Stomach (tissue), 9 donors: ENCODE results near the gene SPATA31C1. TPM values are rescaled to one million over a fixed set of nuclear protein-coding genes. Genes with fewer than 3 reads are reported as not detected.

Experiments used
- DNase-seq, 2 donors: peaks; one replicate each; pipeline versions ENCODE4 v3.0.0 to v3.0.0-alpha.2; 2013 to 2019
- H3K27ac ChIP-seq, 5 donors: fragments of 200-600 bp in 4 of 5; sonication (generic) in 4 of 5; one replicate each; pipeline ENCODE4 v1.5.1; 2013 to 2019; ENCODE audit warnings: mild to moderate bottlenecking in 1 of 5, moderate library complexity in 1 of 5
- H3K27me3 ChIP-seq, 3 donors: fragments of 200-600 bp; sonication (generic); one replicate each; pipeline ENCODE4 v1.5.1; 2017 to 2019; ENCODE audit warnings: mixed run types in 1 of 3
- H3K36me3 ChIP-seq, 4 donors: fragments of 200-600 bp; sonication (generic); 1 replicate in 3 of 4; 2 replicates in 1 of 4; pipeline ENCODE4 v1.5.1; 2016 to 2019
- H3K4me1 ChIP-seq, 4 donors: fragments of 200-600 bp; sonication (generic); one replicate each; pipeline ENCODE4 v1.5.1; 2016 to 2019
- H3K4me3 ChIP-seq, 4 donors: fragments of 200-600 bp; sonication (generic) in 3 of 4; one replicate each; pipeline ENCODE4 v1.5.1; 2016 to 2019; ENCODE audit warnings: mild to moderate bottlenecking in 1 of 4
- H3K9me3 ChIP-seq, 4 donors: fragments of 200-600 bp; sonication (generic); one replicate each; pipeline ENCODE4 v1.5.1; 2016 to 2019
- CTCF ChIP-seq, 7 experiments: fragments of 450-650 bp in 4 of 7; fragments of 200-600 bp in 3 of 7; sonication (generic) in 3 of 7; IDR thresholded peaks; one replicate each; pipeline ENCODE4 v1.5.1; 2016 to 2019; ENCODE audit warnings: antibody characterized with exemption in 7 of 7, control low read depth in 2 of 7, mild to moderate bottlenecking in 1 of 7
- EP300 ChIP-seq: sonication (generic); formaldehyde crosslinking; IDR thresholded peaks from one replicate; pipeline ENCODE4 v1.6.1; 2017; ENCODE audit warnings: antibody characterized with exemption
- POLR2A ChIP-seq, 4 donors: fragments of 450-650 bp; IDR thresholded peaks; one replicate each; pipeline ENCODE4 v1.6.1; 2016; ENCODE audit warnings: antibody characterized with exemption in 4 of 4, control low read depth in 2 of 4, mild to moderate bottlenecking in 1 of 4, moderate library complexity in 1 of 4
- POLR2AphosphoS5 ChIP-seq, 3 donors: sonication (generic); formaldehyde crosslinking; IDR thresholded peaks; one replicate each; pipeline ENCODE4 v1.6.1; 2016; ENCODE audit warnings: antibody characterized with exemption in 3 of 3
- WGBS, 5 donors: extraction: QIAGEN DNeasy Blood & Tissue Kit in 3 of 5; methylation state at CpG; one replicate each; pipeline versions ENCODE4 v1.1.5 to v1.1.7; 2013 to 2018; 5-methylcytosine and 5-hydroxymethylcytosine counted together
- intact Hi-C: fragments of 100-400 bp; cut with DNase I; formaldehyde crosslinking; loops from one replicate; pipeline ENCODE4 v1.15.1; 2023; ENCODE audit warnings: low total_unique reads
- polyA plus RNA-seq, 3 donors: library from polyadenylated mRNA; stranded (reverse); fragments of 200-250 nt; gene quantifications; one replicate each; pipeline ENCODE4 v1.2.3, GENCODE V29; 2013
- total RNA-seq, 5 donors: library from RNA; depleted of rRNA; stranded (reverse); fragments of >200 nt; gene quantifications; one replicate each; pipeline versions ENCODE4 v1.1.0 to v1.2.3, GENCODE V29; 2014 to 2016
- donor health status: healthy with polysubstance abuse.
- donor health status: Bipolar disorder and iron deficiency.
- donor health status: healthy.

The SPATA31C1 gene
- total and polyA plus RNA-seq, 8 donors = not detected

DNA sequence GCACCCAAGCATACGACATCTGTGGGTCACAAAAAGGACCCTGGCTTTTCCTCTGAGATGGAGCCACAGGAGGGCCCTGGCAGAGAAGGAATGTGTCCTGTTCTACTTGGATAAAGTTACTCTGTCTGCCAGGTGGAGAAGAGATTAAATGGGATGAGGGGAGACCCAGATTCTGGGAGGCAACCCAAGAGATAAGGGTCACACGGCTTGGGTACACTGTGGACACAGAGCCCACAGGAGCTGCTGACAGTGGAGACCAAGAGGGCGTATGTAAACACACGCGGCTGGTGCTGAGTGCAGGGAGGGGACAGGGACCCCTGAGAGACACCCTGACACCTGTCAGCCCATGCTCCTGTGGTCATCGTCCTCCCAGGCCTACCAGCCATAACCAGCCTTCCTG is 50.4 kb downstream of the SPATA31C1 start:
- TF ChIP-seq EP300 (no peak), CTCF (IDR thresholded peaks at IDR 0.05) (no peak), POLR2AphosphoS5 (IDR thresholded peaks at IDR 0.05) (no peak), POLR2A (IDR thresholded peaks at IDR 0.05) (no peak)
- peaks cover 0 to 5% (median 1%) of the 10 kb centered on the region in 4 donors for H3K4me1 ChIP-seq

DNA sequence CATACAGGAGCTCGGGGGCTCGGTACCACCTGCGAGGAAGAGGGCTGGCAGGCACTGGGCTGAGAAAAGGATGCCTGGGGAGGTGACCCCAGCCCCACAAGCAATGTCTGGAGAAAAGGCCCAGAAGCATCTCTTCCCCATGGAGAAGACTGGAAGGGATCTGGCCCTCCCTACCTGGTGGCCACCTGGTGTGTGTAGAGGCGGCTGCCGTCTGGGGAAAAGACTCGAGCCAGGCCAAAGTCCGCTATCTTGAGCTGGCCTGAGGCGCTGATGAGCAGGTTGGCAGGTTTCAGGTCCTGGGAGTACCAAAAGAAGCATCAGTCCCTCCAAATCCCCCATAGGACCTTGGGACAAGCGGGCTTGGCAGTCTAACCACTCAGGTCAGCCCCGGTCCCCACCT is 52.8 kb downstream of the SPATA31C1 start:
- DNase-seq = no peak
- whole genome bisulfite sequencing, 5 donors = 89 to 99% (median 94%) methylated on average over 10 of the region's 10 CpGs
- Histone ChIP-seq H3K36me3 (peaks cover 0 to 51% (median 48%) of the 10 kb centered on the region in 4 donors), H3K9me3 (no peaks in the 10 kb centered on the region), H3K27ac (no peak overlapping the region), H3K4me1 (peaks cover 8 to 22% (median 16%) of the 10 kb centered on the region in 4 donors), H3K4me3 (no peak overlapping the region), H3K27me3 (no peaks in the 10 kb centered on the region)
- no peak for TF ChIP-seq POLR2A (IDR thresholded peaks at IDR 0.05)
- intact Hi-C loops = no loop called here

More for the DNA sequence above, 50.4 kb downstream of the SPATA31C1 start:
- Histone ChIP-seq H3K4me3 (no peak overlapping the region), H3K36me3 (peaks cover 0 to 51% (median 48%) of the 10 kb centered on the region in 4 donors), H3K27me3 (no peaks in the 10 kb centered on the region), H3K9me3 (no peaks in the 10 kb centered on the region), H3K27ac (no peak overlapping the region)
- DNase-seq = no peak
- WGBS, 5 donors = 80 to 85% (median 81%) methylated on average over 6 of the region's 6 CpGs
- intact Hi-C loops = no loop called here

GRCh38 chr9:87973122-87973521 is 55.4 kb downstream of the SPATA31C1 start:
- 85 to 90% (median 86%) methylated on average over 5 of the region's 5 CpGs for WGBS, 5 donors
- H3K4me3 ChIP-seq = no peak overlapping the region
- intact Hi-C loops = no loop called here

More at GRCh38 chr9:87973122-87973521, 55.4 kb downstream of the SPATA31C1 start:
- no peak for TF ChIP-seq POLR2AphosphoS5 (IDR thresholded peaks at IDR 0.05)
- TF ChIP-seq EP300 = no peak
- no peak for TF ChIP-seq POLR2A (IDR thresholded peaks at IDR 0.05)
- no peak for TF ChIP-seq CTCF (IDR thresholded peaks at IDR 0.05)
- Histone ChIP-seq H3K36me3 (peaks cover 0 to 34% (median 30%) of the 10 kb centered on the region in 4 donors), H3K27me3 (no peaks in the 10 kb centered on the region), H3K27ac (peak overlapping the region in 1 of 5 donors; percentile 89), H3K4me1 (peaks cover 8 to 22% (median 16%) of the 10 kb centered on the region in 4 donors), H3K9me3 (no peaks in the 10 kb centered on the region)
- DNase-seq = no peak

Other genes starting within 250 kb of the SPATA31C1 start
- 100 to 1,000 TPM in 1 of 5 donors, 10 to 100 TPM in 3, 1 to 10 TPM in 1; 4.9 to 104 (median 22.2) TPM for gene CTSL, start 191.8 kb upstream of the SPATA31C1 start, total RNA-seq
- gene CTSL, start 191.8 kb upstream of the SPATA31C1 start, polyA plus RNA-seq = 10 to 100 TPM; 18.6 to 48.9 (median 46.6) TPM
- not detected for gene SPATA31E1, start 35.1 kb upstream of the SPATA31C1 start, total RNA-seq
- gene SPATA31E1, start 35.1 kb upstream of the SPATA31C1 start, polyA plus RNA-seq = not detected
- 10 to 100 TPM in 1 of 5 donors, 1 to 10 TPM in 4; 3.3 to 54.3 (median 5.8) TPM for gene CDK20, start 56.6 kb downstream of the SPATA31C1 start, total RNA-seq
- gene CDK20, start 56.6 kb downstream of the SPATA31C1 start, polyA plus RNA-seq = 1 to 10 TPM; 3.1 to 5.6 (median 3.1) TPM
- not detected for gene SPATA31C2, start 220.5 kb downstream of the SPATA31C1 start, total RNA-seq
- gene SPATA31C2, start 220.5 kb downstream of the SPATA31C1 start, polyA plus RNA-seq = not detected